Left cardiac atrium (tissue), 4 donors: ENCODE measurements around the gene ALPI. TPM values are rescaled to one million over a fixed set of nuclear protein-coding genes. Genes with fewer than 3 reads are reported as not detected.

ENCODE experiments used
- ATAC-seq, 2 donors: fragments of 200-7000 bp; cut with Tn5 transposase; one replicate each; pipeline ENCODE4 v1.9.1; 2020; ENCODE audit warnings: mild to moderate bottlenecking in 2 of 2, moderate library complexity in 2 of 2
- DNase-seq: peaks from one replicate; pipeline ENCODE4 v3.0.0-alpha.2; 2020
- intact Hi-C, 2 donors: fragments of 100-400 bp; cut with DNase I; formaldehyde crosslinking; loops; one replicate each; pipeline versions ENCODE4 v1.14.1 to v1.15.1; 2022 to 2023
- total RNA-seq, 2 donors: library from RNA; stranded (reverse); fragmentation: NEBNext Ultra II Directional; extraction: Animal tissue kit (Norgen Biotek cat#: 25700); gene quantifications; one replicate each; pipeline ENCODE4 v1.2.1, GENCODE V29; 2021
- donor health status: DM: no; HTN: yes; CAD: no.
- donor health status: DM: no; HTN: yes; CAD: no; lungs with severe emphysema.
- donor health status: DM: yes; HTN: yes; CAD: no.
- donor health status: Dilated cardiomyopathy.

Gene ALPI
- total RNA-seq, 2 donors from 2014 or later = not detected

DNA sequence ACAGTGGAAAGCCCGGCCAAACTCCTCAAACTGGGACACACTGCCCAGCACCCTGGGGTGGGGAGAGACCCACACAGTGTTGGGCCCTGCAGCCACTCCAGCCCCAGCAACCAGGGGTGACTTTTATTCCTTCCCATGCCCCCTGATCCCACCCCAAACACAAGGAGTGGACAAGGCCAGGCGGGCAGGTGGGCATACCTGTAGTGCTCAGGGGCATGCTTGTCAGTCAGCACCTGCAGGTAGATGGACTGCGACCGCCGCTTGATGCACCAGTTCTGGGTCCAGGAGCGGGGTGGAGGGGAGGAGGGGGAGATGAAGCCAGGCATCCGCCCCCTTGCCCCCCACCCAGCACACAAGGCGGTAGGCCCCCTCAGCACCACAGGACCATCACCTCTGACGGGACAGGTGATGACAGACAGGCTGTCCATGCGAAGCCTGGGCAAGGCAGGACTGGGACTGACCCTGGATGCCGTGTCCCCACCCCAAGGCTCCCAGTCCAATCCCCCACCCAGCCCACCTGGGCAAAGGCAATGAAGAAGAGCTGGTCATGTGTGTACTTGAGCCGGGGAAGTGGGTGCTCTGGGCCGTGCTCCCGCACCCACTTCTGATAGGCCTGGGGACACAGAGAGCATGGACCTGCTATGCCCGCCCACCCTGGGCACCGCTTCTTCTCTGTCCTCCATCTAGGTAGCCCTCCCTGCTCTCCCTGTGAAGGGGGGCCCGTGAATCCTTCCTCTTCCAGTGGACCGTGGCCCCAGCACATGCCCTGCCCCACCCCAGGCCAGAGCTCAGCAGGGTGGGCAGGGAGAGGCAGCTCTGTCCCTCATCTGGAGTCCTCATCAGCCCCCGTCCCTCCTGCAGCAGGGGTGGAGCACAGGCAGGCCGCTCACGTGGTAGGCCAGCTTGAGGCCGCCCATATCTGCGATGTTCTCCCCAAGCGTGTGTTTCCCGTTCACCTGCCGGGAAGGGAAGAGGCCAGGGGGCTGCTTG is 24.5 kb downstream of the ALPI start:
- intact Hi-C loops = no loop called here
- ATAC-seq (peak in 1 of 2 donors; percentile 28), DNase-seq (peak; percentile 14)

DNA sequence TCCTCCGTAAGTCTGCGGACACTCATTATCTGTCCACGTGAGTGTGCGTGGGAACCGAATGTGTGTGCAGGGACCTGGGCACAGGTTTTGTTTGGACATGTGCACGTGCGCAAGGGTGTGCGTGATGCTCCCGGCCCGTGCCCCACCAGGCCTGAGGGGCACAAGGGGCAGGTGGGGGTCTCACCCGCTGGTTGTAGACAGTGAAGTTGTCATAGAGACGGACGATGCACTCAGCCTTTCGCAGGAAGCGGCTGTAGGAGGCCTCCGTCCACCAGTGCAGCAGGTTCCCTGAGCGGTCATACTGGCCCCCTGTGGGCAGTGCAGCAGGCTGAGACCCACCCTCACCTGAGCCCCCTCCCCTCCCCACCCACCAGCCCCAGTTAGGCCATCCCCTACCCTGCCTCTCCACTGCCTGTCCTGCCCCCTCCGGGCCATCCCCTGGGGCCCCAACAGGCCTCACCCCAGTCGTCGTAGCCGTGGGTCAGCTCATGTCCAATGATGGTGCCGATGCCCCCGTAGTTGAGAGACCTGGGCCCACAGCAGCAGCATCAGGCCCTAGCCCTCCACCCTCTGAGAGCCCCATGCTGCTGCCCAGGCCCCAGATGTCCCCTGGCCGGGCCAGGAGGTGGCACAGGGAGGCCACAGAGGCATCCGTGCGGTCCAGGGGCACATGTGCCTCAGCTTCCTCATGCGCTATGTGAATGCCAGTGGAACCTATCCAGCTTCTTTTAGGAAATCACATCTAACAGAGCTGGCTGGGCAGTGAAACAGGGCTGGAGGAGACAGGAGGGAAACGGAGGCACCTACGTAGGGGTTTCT is 25.6 kb downstream of the ALPI start:
- intact Hi-C loops = no loop called here
- DNase-seq (peak; percentile 12), ATAC-seq (no peak)

DNA sequence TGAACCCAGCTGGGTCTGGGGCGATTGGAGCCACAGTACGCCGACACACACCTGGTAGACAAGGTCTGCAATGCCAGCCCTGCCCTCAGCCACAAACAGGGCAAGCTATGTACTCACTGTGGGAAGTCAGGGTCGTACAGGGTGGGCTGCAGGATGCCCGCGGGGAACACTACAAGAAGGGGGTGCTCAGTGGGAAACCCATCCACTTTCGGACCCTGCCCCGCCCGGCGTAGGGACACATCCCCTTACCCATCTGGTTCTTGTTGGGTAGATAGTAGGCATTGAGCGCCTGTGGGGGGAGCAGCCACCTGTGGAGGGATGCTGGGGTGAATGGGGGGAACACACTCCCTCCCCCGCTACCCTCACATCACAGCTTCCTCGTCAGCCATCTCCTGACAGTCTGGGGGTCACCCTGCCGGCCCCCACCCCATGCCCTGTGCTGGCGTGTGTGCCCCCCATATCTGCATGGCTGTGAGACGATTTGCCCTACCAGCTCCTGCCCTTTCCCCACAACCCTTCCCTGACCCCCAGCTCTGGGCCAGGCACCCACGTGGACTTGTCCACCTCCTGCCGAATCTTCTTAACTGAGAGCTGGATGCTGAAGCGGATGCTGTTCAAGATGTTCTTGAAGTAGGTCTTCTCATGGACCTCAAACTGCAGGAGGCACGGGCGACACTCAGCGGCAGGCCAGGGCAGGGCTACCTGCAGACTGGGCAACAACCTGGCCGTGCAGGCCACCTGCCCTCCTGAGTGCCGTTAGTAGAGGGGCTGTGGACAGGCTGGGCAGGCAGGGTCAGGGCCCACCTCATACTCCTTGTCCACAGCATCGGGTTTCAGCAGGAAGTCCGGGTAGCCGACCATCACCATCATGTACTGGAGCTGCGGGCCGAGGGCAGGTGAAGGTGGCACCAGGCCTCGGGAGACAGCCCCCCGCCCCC is 26.6 kb downstream of the ALPI start:
- DNase-seq = peak; percentile 12
- intact Hi-C loops = no loop called here
- ATAC-seq = no peak

DNA sequence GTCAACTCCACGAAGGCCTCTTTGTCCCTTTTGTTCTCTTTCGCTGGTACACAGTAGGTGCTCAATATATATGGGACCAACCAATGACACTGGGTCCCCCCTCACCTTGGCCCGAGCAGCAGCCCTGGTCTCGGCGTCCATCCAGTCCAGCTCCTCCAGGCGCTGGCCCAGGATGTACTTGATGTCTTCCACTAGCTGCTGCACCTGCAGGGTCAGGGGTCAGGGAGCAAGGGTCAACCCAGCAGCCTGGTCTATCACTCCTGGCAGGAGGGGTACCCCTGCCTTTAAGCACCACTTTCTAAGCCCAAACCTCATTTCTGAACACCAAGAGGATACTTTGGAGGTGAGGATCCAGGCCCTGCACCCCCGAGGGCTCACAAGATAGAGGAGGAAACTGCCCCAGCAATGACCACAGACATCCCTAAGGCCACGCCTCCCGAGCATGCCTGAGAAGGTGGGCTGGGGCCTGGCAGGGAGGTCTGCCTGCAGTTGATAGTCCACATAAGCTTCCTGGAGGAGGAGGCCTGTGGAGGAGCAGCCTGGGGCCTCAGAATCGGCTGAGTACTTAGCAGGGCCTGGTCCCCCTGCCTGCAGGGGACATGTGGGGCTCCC is 27.5 kb downstream of the ALPI start:
- DNase-seq (peak; percentile 15), ATAC-seq (no peak)
- intact Hi-C loops = no loop called here

DNA sequence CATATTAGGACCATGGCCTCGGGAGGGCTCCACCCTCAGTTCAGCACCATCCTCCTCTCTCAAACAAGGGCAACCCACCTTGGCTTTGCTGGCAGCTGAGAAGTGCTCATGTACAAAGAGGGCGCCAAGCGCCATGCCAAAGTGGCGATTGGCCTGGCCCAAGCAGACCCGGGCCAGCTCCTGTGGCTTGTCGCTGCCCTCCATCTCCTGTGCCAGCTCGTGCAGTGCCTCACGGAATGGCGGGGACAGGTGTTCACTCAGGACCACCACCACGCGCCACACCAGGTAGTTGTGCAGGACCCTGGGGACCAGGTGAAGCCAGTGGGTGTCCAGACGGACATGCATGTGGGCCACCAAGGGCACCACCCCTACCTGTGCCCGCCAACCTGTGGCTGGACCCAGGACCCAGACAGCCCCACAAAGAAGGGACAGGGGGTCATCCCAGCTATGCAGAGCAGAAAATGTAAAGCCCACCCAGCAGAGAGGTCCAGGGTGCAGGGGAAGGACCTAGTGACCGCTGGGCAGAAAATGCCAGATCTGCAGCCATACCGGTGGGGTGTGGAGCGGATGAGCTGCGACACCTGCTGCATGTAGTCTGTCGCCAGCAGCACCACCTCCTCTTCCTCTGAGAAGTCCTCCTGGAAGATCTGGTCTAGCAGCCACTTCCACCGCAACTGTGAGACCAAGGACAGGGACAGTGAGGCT is 28.1 kb downstream of the ALPI start:
- DNase-seq = no peak
- intact Hi-C loops = no loop called here
- ATAC-seq = no peak

DNA sequence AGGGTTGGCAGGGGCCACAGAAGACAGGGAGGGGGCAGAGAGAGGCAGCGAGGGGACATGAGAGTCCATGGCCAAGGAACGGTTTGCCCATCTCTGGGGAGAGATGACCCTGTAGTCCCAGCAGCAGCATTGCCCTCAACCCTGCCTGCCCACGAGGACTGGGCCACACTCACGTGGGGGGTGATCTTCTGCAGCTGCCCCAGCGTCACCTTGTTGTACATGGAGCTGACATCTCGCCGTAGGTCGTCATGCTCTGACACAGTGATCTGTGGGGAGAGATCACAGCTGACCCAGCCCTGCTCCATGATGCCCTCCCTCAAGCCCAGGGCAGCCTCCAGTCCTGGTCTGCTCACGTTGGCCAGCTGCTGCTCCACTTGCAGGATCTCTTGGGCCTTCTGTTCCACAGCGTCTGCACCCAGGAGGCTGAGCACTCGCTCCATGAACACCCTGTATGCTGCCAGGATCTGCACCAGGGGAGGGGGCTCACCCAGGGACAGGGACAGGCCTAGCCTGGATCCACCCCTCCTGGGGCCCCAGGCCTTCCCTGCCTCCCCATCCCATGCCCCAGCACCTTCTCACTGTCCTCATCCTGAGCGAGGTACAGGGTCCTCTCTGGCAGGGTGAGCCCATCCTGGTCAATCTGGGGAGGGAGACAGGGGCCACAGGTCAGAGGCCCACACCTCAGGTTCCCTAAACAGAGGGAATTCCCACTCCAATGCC is 28.8 kb downstream of the ALPI start:
- intact Hi-C loops = no loop called here
- no peak for DNase-seq

DNA sequence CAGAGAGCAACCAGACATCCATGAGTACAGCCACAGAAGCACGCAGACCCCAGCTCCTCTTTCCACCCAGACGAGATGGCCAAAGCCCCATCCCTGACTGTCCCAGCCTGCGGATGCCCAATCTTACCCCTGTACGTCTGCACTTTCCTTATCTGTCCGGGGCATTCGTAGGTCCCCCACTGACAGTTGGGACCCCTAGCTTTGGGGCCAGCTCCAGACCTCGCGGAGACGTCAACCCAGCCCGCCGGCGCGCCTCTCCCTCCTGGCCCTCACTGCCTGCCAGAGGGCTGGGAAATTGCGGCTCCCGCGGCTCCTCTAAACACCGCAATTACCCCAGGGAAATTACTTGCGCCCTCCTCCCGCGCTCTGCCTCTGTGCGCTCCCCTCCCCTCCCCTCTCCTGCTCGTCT is 29.4 kb downstream of the ALPI start:
- no peak for DNase-seq
- no peak for ATAC-seq
- intact Hi-C loops = no loop called here

More for the DNA sequence above, 28.8 kb downstream of the ALPI start:
- no peak for ATAC-seq

DNA sequence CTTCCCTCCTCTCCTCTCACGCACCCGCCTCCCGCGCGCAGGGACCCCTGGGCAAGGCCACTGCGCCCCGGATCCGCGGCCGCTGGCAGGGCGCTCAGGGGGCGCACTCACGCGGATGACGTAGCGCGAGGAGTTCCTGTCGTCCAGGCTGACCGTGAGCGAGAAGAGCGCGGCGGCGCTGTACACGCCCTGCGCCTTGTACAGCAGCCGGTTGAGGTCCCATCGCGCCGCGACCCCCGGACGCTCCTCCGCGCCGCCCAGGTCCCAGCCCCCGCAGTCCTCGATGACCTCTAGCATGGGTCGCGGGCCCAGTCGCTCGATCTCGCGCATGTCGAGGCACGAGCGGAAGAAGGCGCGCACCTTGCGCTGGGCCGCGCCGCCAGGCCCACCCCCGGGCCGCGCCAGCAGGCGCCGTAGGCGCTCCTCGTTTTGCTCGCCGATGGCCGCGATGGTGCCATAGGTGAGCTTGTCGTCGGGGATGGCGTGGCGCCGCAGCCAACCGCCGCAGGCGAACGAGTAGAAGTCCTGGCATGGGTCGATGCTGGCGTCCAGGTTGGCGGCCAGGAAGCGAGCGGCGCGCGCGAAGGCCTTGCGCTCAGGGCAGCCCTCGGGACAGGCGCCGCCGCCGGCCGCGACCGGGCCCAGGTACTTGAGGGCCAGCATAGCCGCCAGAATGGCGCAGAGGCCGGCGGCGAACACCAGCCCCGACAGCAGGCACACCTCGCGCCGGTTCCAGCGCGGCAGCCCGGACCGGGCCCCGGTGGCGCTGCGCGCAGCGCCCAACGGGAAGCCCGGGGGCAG is 30.0 kb downstream of the ALPI start:
- no peak for ATAC-seq

DNA sequence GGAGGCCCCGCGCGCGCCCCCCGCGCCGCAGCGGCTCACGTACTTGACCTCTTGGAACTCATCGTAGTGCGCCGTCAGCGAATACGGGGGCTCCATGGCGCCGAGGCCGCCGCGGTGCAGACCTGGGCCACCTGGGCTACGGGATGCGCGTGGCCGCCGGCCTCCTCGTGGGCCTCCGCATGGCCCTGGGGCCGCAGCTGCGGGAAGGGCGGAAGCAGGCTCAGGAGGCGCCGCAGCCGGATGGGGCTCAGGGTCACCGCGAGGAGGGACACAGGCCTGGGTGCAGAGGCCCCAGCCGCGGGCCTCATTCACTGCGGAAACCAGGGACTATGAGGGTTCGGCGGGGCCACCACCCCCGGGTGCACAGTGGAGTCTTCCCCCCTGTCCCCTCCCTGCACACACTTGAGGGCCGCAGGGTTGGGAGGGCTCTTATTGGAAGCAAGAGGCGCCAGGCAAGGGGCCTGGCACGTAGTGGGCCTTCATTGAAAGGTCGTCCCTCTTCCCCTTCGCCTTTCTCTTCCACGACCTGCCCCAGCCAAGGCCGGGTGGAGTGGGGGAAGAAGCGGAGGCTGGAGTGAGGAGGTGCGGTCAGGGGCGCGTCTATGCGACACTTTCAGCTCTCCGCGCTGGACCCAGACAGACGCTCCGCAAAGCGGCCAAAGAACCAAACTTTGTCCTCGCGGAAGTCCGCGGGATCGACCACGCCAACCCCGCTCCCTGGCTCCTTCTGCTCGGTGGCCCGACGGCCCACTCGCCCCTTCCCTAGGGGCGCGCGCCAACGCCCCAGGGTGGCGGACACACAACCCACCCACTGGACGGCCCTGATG is 30.8 kb downstream of the ALPI start:
- ATAC-seq (no peak), DNase-seq (no peak)
- intact Hi-C loops = no loop called here

More for the DNA sequence above, 30.0 kb downstream of the ALPI start:
- no peak for DNase-seq
- intact Hi-C loops = no loop called here

DNA sequence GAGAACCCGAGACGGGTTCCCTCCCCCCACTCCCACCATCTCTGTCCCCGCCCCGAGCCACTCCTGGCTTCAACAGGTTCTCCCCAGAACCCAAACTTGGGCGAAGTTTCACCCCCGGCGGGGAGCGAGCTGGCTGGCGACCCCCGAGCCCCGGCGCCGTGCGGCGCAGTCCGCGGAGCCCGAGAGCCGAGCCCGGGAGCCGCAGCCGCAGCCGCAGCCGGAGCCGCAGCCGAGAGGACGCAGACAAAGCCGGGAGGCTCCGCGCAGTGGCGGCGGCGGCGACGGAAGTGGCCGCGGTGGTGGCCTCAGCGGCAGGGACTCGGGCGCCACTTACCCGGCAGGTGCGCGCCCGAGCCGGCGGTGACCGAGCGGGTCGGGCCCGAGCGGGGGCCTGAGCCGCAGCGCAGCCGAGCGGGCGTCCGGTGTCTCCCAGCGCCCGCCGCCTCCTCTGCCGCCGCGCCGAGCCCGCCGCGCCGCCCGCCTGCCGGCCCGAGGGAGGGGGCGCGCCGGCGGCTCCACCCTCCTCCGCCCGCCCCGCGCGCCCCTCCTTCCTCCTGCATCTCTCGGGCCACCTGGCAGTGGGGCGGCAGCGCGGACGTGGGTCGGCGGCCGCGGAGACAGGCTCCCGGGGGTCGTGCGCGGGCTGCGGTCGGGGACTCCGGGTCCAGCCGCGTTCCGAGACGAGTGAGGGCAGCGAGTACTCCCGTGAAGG is 31.6 kb downstream of the ALPI start, which contains the start of gene ECEL1:
Gene ECEL1 (minus strand): TSS at position 450 of the 712 bp plus-strand sequence. CDS start 1,181 bp downstream, outside the sequence.
- ATAC-seq (no peak), DNase-seq (no peak)
- intact Hi-C loops = no loop called here

DNA sequence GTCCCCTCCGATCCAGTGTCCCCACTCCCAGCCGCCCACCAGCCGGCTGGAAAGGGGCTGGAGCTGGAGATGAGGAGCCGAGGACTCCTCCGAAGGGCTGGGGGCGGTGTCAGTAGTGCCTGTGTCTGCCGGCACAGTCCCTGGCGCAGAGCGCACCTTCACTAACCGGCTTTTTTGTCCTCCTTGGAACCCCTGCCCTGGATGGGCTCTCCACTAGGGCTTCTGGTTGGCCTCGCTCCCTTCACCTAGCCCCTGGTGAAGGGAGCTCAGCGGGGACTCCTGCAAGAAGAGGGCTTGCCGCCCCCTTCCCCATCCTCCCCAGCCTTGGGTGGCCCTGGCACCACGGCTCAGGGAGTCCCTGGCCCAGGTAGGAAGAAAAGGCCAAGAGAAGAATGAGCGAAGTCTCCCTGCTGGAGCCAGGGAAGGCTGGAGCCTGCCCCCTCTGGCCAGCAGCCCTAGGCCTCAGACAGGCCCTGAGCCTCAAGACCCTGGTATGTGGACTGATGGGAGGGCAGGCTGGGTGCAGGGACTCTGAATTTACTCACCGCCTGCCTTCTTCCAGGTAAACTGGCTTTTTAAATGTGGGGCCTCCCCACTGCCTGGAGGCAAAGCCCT is 32.3 kb downstream of the ALPI start:
- ATAC-seq (no peak), DNase-seq (no peak)
- intact Hi-C loops = no loop called here

DNA sequence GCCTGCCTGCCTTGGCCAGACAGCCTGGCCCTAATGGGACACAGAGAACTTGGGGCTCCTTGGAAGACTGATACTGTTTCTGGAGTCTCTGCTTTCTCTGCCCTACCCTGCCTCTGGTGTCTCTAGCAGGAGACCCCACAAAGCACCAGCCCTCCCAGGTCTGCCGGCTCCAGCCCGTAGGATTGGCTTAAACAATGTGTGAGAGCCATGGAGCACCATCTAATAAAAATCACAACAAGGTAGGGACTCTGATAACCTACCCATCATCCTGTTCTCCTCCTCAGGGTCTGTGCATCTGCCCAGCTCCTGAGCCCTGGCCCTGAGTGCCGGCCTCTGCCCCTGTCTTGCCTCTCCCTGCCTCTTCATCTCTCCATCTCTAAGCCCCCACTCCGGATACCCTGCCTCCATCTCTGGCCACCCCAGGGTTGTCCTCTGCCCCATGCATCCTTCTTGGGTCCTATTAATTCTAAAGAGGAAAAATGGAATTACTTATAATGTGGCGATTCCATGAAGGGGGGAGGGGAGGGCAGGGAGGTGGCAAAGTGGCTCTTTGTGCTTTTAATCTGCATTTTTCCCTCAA is 32.9 kb downstream of the ALPI start:
- intact Hi-C loops = no loop called here
- ATAC-seq (no peak), DNase-seq (no peak)

DNA sequence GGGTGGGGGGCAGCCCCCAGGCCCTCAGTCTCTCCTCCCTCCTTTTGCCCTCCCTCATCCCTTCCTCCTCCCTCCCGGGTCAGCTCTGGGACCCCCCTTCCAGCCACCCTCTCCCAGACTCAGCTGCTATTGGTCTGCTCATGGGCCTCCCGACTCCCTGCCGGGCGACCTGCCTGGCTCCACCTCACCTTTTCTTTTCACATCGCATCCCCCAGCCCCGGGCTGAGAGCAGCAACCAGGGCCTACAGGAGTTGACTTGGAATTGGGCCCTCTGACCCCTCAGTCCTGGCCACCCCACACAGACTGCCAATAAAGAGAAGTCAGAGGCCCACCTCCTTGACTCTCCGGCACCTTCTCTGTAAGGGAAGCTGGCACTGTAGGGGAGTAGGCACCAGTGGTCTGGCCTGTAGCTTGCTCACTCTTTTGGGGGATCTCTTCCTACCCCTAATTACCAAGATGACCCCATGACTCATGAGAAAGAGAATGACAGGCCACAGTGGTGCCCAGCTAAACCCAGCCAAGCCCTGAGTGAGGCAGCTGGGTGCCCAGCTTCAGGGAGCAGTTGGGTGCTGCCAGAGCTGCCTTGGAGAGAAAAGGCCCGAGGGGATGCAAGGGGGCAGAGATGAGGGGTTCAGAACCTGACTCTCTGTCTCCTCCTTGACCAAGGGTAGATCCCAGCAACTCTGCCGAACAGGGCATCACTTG is 33.7 kb downstream of the ALPI start:
- intact Hi-C loops = no loop called here
- ATAC-seq (no peak), DNase-seq (no peak)
